GM15510 (cell line): ENCODE results near the gene HMG20A.

Source experiments
- POLR2A ChIP-seq: IDR thresholded peaks from 3 replicates; pipeline ENCODE4 v1.6.1; 2011; ENCODE audit warnings: borderline replicate concordance; ENCODE audit not compliant: insufficient read length; ENCODE audit errors: extremely low read depth

HMG20A gene

DNA sequence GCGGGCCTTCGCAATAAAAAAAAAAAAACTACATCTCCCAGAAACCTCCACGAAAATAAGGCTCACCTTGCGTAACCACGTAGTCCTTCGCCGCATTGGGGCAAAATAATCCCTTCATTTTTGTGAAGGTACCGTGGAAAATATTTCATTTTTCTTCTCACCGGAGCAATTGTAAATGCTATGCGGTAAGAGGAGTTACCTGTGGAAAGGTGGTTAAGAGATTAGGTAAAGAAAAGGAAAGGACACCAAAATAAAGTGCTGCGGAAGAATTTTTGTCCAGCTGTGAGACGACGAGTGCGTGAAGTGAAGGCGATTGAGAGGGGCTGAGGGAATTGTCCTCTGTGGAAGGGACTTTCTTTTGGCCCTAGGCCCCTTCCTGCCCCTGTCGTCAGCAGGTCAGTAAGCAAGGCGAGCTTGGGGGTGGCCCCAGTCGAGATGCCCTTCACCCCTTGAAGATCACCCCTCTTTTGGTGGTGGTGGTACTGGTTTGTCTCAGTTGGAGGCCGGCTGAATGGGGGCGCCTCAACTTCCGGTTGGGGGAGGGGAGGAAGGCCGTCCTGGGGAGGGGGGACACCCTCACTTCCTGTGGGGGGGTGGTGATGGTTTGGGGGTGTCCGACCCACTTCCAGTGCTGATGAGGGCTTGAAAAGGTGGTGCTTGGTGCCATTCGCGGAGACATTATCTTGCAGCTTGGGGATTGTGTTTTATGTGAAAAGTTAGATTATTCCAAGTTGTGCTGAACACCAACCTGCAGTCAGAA, at the start of gene HMG20A:
HMG20A (plus strand) TSS at position 279 of the 760 bp plus-strand sequence. CDS start 37,520 bp downstream, outside the sequence.
- peak; percentile 54 for TF ChIP-seq POLR2A

DNA sequence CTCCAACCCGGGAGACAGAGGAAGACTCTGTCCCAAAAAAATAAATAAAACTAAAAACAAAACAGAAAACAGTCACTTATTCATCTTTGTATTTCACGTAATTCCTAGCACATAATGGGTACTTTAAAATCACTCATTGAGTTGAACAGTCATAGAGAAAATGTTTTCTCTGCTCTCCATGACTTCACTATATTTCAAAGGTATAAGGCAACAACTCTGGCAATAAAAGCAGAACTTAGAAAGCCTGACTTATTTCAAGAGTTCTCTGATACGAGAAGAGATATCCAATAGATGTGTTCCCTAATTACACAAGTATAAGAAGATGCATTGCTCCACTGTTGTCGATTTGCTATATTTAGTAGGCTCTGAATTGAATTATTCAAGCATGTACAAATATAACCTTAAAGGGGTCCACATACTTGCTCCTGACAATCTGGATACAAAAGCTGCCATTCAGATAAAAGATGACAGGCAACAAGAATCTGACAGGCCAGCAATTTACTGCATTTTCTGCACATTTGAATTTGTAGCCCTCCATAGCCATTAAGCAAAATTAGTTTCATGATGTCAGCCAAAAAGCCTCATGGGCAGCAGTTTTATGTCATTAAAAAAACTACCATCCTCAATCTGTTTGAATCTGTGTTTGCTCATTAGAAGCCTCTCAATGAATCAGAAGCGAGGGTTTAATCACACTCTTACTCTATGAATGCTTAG, 48.7 kb upstream of the HMG20A start:
- no peak for TF ChIP-seq POLR2A

DNA sequence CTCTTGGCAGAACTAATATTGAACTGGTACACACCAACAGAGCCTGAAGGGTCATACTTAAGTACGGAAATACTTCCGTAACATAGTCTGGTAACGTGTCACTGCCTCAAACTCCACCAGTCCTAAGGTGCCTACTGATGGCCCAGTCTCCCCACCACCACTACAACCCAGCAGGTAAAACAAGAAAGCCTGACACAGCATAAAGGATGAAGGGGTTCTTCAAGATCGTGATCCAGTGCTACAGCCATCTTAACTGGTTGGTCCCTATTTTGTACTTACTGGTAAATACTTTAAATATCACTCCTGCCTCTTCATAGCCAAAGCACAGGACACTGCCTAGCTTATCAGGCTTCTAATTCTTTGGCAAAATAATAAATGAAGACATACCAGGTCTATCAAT, 47.2 kb upstream of the HMG20A start:
- no peak for TF ChIP-seq POLR2A

DNA sequence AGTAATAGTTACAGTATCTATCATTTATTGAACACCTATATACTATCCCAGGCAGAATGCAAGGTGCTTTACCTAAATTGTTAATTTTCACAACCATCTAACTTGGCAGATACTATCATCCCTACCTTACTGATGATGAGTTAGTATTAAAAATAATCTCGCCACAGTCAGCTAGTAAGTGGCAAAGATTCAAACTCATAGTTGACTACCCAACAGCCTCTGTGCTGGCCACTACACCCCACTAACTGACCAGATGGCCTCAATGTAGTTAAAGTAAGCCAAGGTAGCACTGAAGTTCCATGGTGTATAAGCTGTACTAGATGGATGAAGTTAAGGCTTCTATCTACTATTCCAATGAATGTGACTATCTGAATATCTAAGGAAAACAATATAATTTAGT, 45.6 kb upstream of the HMG20A start:
- TF ChIP-seq POLR2A, result no peak

DNA sequence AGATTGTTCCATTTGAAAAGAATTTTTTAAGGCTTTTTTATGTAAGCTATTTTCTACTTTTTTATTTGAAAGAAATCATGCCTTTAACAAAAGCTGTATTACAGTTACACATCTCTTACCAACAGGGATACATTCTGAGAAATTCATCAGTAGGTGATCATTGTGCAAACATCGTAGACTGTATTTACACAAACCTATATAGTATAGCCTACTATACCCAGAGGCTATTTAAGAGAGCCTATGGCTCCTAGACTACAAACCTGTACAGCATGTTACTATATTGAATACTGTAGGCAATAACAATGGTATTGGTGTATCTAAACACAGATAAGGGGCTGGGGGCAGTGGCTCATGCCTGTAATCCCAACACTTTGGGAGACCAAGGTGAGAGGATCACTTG, 43.9 kb upstream of the HMG20A start:
- TF ChIP-seq POLR2A, result no peak

DNA sequence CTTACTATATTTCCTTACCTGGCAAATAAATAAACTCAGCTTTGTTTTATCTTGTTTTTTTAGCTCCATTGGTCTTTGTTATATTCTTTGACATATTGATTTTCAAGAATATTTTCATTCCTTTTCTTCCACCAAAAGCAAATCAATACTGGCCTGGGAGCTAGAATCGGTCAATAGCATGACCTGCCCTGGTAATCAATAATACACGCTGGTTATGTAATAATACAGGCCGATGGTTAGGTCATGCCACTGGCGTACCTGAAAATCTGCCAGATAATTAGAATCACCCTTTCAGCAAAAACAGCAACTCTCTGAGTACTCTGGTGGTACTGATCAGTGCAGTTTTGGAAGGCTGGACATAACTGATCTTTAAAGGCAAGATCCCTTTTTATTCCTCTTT, 40.7 kb upstream of the HMG20A start:
- no peak for TF ChIP-seq POLR2A

DNA sequence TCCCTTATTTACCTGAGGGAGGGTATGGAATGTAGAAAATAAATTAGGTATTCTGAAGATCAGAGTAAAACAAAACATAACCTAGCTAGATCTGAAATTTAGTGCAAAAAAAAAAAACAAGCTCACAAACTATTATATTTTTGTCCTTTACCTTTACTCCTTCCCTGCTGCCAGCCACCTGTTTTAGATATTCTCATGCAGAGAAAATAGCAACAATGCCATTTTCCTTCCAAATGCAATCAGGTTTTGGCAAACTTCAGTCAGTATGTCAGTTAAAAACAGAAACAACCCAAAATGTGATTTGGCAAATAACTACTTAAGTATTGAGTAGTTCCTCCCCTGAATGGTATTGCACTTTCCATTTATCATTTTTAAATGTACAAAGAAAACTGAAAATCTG, 36.6 kb upstream of the HMG20A start:
- TF ChIP-seq POLR2A, result no peak

DNA sequence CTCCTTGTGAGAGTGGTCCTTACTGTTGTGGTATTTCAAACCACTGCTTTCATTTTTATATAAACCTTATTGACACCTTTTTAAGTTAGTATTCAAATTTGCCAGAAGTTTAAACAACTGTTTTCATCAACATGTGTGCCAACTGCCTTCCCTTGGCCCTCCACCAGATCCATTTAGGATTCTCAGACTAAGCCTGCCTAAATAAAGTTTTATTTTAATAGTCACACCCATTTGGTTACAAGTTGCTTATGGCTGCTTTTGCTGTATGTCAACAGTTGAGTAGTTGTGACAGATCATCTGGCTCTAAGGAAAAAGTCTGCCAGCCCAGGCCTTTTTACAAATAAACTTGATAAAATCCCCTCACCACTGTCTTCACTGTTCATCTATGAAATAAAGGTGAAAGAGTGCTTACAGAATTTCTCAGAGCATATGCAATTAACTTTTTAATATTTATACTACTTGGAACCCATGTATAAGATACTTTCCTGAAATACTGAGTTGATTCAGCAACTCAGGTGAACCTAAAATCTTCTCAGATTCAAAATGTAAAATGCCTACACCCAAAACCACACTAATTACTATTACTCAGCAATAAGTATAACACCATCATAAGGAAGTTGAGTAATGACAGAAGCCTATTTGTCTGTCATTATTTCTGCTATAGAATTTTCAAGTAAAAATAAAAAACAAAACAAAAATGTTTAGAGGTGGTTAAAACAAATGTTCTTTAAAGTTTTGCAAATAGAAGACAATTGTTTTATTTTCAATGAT, 35.9 kb upstream of the HMG20A start:
- no peak for TF ChIP-seq POLR2A

DNA sequence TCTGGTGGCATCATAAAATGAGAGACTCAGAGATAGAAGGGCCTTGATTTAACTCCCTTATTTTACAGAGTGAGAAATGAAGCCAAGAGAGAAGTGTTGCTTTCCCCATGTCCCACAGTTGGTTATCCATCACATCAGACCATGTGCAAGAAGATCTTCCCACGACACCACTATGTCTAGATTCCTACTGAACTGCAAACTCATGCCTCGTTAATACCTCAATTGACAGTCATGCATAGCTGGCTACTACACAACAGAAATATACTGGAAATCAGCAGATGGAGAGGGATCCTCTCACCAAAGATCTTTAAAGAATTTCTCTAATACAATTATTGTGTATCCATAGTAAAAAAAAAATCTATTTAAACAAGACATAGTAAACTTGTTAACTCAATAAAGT, 34.1 kb upstream of the HMG20A start:
- TF ChIP-seq POLR2A, result no peak

DNA sequence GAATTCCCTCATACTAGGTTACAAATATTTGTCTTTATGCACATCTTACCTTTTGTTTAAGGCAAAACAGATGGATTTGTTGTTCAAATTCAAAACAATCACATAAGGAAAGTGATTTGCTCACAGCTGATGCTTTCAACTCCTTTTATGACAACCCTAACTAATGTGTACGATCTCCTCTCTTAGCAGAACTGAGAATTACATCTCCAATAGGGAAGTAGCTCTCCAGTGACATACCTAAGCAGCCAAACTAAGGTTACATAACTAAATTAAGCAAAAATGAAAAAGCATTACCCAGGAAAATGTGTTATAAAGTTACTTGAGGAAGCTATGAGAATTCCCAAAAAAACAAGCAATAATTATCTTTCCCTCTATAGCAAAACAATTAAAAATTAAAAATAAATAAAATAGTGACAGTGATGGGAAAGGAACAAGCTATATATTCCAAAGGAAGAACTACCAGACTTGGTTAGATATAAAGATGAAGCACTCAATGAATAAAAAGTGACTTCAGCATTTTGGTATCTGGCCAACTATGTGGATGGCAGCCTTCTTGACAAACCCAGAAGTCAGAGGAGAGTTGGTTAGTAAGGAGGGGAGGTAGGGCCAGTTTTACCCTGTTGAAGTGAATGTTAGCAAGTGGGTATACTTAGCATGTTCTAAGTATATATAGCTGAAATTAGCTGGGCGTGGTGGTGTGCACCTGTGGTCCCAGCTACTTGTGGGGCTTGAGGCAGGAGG, 33.2 kb upstream of the HMG20A start:
- no peak for TF ChIP-seq POLR2A

DNA sequence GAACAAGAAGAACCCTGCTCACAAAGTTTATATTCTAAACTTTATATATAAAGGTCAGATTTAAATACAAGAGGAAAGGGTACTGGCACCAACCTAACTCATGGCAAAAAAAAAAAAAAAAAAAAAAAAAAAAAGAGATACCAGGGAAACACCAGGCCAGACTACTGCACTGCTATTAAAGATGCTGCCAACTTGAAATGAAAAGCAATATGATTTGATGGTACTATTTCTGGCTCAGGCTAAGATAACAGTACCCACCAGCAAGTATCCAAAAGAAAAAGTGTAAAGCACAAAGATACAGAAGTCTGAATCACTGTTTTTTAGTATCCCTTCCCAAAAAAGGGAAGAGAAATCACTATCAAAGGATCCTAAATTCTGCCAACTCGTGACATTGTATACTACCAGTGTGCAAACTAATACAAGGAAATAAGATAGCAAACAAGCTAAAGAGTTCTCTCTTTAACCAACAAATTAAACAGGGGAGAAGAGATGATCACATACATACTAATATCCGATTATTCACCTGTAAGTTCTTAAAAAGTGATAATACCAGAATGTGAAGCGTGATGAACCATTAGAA, 29.2 kb upstream of the HMG20A start:
- no peak for TF ChIP-seq POLR2A

DNA sequence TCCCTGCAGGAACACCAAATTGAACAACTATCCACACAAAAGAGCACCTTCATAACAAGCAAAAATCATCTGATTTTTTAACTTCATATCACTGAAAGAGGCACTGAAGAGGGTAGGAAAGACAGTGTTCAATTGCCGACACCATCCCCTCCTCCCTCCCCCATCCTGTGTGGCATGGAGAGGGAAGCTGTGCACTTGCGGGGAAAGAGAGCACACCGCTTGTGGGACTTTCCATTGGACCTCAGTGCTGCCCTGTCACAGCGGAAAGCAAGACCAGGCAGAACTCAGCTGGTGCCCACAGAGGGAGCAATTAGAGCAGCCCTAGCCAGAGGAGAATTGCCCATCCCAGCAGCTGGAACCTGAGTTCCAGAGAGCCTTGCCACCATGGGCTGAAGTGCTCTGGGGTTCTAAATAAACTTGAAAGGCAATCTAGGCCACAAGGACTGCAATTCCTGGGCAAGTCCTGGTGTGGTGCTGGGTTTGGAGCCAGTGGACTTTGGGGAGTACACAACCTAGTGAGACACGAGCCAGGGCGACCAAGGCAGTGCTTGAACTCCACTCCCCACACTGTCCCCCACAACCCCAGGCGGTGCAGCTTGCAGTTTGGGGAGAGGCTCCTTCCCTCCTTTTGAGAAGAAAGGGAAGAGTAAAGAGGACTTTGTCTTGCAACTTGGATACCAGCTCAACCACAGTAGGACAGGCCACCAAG, 27.8 kb upstream of the HMG20A start:
- no peak for TF ChIP-seq POLR2A

DNA sequence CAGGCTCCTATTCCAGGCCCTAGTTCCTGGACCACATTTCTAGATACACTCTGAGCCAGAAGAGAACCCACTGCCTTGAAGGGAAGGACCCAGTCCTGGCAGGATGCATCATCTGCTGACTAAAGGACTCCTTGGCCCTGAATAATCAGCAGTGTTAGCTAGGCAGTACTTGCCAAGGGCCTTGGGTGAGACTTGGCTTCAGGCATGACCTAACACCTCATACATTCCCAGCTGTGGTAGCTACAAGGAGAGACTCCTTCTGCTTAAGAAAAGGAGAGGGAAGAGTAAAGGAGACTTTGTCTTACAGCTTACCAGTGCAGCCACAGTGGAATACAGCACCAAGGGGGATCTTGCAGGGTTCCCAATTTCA, 27.2 kb upstream of the HMG20A start:
- no peak for TF ChIP-seq POLR2A

DNA sequence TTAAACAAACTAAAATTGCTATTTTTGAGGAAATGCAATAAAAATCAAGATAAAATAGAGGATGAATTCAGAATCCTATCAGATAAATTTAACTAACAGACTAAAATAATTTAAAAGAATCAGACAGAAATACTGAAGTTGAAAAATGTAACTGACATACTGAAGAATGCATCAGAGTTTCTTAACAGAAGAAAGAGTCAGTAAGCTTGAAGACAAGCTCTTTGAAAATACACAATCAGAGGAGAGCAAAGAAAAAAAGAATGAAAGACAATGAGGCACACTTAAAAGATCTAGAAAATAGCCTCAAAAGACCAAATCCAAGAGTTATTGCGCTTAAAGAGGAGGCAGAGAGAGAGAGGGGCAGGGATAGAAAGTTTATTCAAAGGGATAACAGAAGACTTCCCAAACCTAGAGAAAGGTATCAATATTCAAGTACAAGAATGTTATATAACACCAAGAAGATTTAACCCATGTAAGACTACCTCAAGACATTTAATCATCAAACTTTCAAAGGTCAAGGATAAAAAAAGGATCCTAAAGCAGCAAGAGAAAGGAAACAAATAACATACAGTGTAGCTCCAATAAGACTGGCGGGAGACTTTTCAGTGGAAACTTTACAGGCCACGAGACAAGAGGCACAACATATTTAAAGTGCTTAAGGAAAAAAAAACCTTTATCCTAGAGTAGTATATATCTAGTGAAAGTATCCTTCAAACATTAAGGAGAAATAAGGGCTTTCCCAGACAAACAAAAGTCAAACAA, 25.5 kb upstream of the HMG20A start:
- no peak for TF ChIP-seq POLR2A

DNA sequence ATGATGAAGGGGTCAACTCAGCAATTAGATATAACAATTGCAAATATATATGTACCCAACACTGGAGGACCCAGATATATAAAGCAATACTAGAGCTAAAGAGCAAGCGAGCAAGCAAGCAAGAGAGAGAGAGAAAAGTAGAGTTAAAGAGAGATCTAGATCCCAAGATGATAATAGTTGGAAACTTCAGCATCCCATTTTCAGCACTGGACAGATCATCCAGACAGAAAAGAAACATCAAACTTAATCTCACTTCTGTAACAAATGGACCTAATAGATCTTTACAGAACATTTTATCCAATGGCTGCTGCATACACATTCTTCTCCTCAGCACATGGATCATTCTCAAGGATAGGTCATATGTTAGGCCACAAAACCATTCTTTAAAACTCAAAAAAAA, 24.0 kb upstream of the HMG20A start:
- TF ChIP-seq POLR2A, result no peak
